NCI-H2227 (cell line): ENCODE data around the gene TSPY8.
"Not testable (repeated sequence)": the region's sequence is repeated elsewhere in the genome, so short reads cannot be mapped to it uniquely, and the experiment has no call there.

Experiments
- DNase-seq: peaks from one replicate; lab custom pipeline; 2025; ENCODE audit not compliant: unreplicated experiment; lab: John Stamatoyannopoulos, UW

TSPY8 gene, protein sequence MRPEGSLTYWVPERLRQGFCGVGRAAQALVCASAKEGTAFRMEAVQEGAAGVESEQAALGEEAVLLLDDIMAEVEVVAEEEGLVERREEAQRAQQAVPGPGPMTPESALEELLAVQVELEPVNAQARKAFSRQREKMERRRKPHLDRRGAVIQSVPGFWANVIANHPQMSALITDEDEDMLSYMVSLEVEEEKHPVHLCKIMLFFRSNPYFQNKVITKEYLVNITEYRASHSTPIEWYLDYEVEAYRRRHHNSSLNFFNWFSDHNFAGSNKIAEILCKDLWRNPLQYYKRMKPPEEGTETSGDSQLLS

GRCh38 chrY:9357497-9357896, at the start of gene TSPY8:
Gene TSPY8, plus strand, starts transcription at chrY:9357797. Its CDS starts 46 bp downstream, at chrY:9357843.
- not testable (repeated sequence) for DNase-seq

GRCh38 chrY:9320996-9321395, 36.6 kb upstream of the TSPY8 start:
- no peak for DNase-seq

DNA sequence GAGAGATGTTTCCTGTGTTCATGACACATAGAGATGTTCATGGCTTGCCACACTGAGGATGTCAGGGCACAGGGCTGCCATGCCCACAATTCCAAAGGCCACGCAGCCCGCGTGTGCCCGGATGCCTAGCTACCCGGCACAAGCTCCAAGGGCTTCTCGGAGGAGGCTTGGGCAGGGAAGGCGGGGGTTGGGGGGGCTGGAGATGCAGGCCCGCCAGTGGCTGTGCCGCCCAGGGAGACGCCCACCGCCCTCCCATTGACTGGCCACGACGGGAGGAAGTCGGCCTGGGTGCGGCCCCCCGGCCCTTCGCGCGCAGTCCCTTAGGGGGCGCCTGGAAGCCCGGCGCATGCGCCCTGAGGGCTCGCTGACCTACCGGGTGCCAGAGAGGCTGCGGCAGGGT, 20.4 kb upstream of the TSPY8 start, which contains the start of gene TSPY4:
Gene TSPY4, plus strand, starts transcription at position 301 of the 400 bp plus-strand sequence. Its CDS starts 46 bp downstream, at position 347.
- not testable (repeated sequence) for DNase-seq

- not testable (repeated sequence) for DNase-seq
Observed at GRCh38 chrY:9396527-9396926, 38.9 kb downstream of the TSPY8 start.

DNA sequence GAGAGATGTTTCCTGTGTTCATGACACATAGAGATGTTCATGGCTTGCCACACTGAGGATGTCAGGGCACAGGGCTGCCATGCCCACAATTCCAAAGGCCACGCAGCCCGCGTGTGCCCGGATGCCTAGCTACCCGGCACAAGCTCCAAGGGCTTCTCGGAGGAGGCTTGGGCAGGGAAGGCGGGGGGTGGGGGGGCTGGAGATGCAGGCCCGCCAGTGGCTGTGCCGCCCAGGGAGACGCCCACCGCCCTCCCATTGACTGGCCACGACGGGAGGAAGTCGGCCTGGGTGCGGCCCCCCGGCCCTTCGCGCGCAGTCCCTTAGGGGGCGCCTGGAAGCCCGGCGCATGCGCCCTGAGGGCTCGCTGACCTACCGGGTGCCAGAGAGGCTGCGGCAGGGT, 40.5 kb downstream of the TSPY8 start, which contains the start of gene TSPY3:
Gene TSPY3, plus strand, starts transcription at position 301 of the 400 bp plus-strand sequence. Its CDS starts 46 bp downstream, at position 347.
- not testable (repeated sequence) for DNase-seq
